Thyroid gland (tissue), 4 donors: ENCODE measurements around the gene ZNF629. TPM values are rescaled to one million over a fixed set of nuclear protein-coding genes. Genes with fewer than 3 reads are reported as not detected.

Experiments used
- DNase-seq, 2 donors: peaks; one replicate each; pipeline ENCODE4 v3.0.0-alpha.2; 2019
- H3K27ac ChIP-seq, 3 donors: fragments of 200-600 bp; sonication (generic); 1 replicate in 2 of 3; 2 replicates in 1 of 3; pipeline ENCODE4 v1.5.1; 2016 to 2019; ENCODE audit warnings: mild to moderate bottlenecking in 1 of 3, moderate library complexity in 1 of 3
- H3K27me3 ChIP-seq: fragments of 200-600 bp; sonication (generic); one replicate; pipeline ENCODE4 v1.5.1; 2019
- H3K36me3 ChIP-seq, 2 donors: fragments of 200-600 bp; sonication (generic); one replicate each; pipeline ENCODE4 v1.5.1; 2016 to 2019
- H3K4me1 ChIP-seq, 2 donors: fragments of 200-600 bp; sonication (generic); one replicate each; pipeline ENCODE4 v1.5.1; 2017 to 2019
- H3K4me3 ChIP-seq, 3 donors: fragments of 200-600 bp; sonication (generic); replicated peaks in 1 of 3; 1 replicate in 2 of 3; 2 replicates in 1 of 3; pipeline ENCODE4 v1.5.1; 2016; ENCODE audit warnings: mild to moderate bottlenecking in 1 of 3
- H3K9me3 ChIP-seq: fragments of 200-600 bp; sonication (generic); one replicate; pipeline ENCODE4 v1.5.1; 2017
- POLR2A ChIP-seq, 2 donors: fragments of 450-650 bp; IDR thresholded peaks; one replicate each; pipeline ENCODE4 v1.6.1; 2017; ENCODE audit warnings: antibody characterized with exemption in 2 of 2, mild to moderate bottlenecking in 2 of 2, moderate library complexity in 1 of 2
- WGBS, 2 donors: methylation state at CpG; one replicate each; pipeline ENCODE4 v1.1.5; 2017; 5-methylcytosine and 5-hydroxymethylcytosine counted together
- intact Hi-C: fragments of 100-400 bp; cut with DNase I; formaldehyde crosslinking; loops from one replicate; pipeline ENCODE4 v1.15.1; 2023
- total RNA-seq, 4 donors: library from RNA; depleted of rRNA; stranded (reverse); fragments of >200 nt; gene quantifications; one replicate each; pipeline ENCODE4 v1.2.3, GENCODE V29; 2016
- TF ChIP-seq, protein P1 (sequence below), 6 experiments: fragments of 200-600 bp in 3 of 6; fragments of 450-650 bp in 3 of 6; sonication (generic) in 3 of 6; IDR thresholded peaks; one replicate each; pipeline ENCODE4 v1.5.1; 2016 to 2019; ENCODE audit warnings: antibody characterized with exemption in 6 of 6, mild to moderate bottlenecking in 2 of 6, inconsistent platforms in 1 of 6, moderate library complexity in 1 of 6

The ZNF629 gene
- total RNA-seq, 4 donors from 2014 or later = 14.5 to 26.7 (median 19.0) TPM

DNA sequence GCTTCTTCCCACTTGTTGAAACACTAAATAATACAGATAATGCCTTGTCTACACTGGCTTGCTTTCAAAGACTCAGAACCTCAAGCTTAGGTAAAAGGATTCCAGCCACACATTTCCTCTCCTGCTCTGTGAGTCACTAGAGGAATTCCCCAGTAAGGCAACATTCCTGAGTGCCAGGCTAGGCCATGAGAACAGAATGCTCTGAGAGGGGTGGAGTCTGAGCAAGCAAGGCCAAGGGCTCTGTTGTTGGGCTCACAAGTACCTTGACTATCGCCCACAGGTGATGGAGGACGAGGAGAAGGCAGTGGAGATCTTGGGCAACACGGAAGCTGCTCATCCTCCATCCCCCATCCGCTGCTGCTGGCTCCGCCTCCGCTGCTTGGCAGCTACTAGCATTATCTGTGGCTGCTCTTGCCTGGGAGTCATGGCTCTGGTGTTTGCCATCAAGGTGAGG is 45.5 kb downstream of the ZNF629 start:
- intact Hi-C loops = no loop called here
- H3K36me3 ChIP-seq = peaks cover 35 to 37% of the 10 kb centered on the region in 2 donors
- peak; percentile 89 to 90 for DNase-seq
- no peak overlapping the region for H3K4me3 ChIP-seq
- H3K4me1 ChIP-seq = peaks cover 25 to 34% of the 10 kb centered on the region in 2 donors
- no peaks in the 10 kb centered on the region for H3K9me3 ChIP-seq
- TF ChIP-seq POLR2A (IDR thresholded peaks at IDR 0.05) = peak in 1 of 2 donors; percentile 71
- TF ChIP-seq, protein P1, sequence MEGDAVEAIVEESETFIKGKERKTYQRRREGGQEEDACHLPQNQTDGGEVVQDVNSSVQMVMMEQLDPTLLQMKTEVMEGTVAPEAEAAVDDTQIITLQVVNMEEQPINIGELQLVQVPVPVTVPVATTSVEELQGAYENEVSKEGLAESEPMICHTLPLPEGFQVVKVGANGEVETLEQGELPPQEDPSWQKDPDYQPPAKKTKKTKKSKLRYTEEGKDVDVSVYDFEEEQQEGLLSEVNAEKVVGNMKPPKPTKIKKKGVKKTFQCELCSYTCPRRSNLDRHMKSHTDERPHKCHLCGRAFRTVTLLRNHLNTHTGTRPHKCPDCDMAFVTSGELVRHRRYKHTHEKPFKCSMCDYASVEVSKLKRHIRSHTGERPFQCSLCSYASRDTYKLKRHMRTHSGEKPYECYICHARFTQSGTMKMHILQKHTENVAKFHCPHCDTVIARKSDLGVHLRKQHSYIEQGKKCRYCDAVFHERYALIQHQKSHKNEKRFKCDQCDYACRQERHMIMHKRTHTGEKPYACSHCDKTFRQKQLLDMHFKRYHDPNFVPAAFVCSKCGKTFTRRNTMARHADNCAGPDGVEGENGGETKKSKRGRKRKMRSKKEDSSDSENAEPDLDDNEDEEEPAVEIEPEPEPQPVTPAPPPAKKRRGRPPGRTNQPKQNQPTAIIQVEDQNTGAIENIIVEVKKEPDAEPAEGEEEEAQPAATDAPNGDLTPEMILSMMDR (IDR thresholded peaks at IDR 0.05) = peak in 1 of 6 experiments; percentile 8
- H3K27ac ChIP-seq = peak overlapping the region; percentile 93 to 95 (median 94)
- WGBS, 2 donors = 60 to 71% methylated on average over 5 to 6 of the region's 6 CpGs
- no peaks in the 10 kb centered on the region for H3K27me3 ChIP-seq

DNA sequence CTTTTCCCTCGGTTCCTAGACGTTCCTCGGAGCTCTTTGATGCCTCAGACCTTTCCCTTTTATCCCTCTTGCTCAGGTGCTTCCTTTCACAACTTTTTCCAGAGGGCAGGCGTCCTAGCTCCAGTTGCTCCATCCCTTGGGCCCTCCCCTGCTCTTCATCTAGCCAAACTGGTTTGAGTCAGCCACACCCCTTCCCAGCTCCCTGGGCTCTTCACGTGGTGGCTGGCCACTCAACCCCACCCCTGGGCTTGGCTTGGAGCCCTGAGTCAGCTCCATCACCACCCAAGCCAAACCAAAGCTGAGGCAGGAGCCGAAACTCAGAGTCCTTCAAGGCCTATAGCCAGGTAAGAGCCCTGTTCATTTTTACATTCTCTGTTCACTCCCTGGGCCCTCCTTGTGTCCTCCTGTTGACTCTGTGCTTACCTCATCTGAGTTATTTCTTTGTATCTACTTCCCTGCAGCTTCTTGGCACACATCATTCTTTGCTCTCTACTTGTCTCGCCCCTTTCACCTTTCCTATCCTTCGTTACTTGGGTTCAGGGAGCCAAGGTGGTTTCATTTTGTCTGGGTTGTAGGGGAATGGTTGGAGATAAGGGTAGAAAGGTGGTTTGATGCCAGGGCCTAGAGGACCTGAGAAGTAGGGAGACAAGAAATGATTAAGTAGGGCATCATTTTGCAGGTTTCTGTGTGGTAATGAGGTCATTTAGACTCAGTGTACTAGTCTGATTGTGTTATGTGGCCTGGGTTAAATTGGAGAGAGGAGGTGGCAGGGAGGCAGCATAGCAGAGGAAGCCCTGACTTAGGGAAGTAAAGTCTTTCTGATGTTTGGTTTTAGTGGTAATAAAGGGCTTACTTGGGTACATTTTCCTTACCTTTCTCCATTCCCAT is 46.4 kb downstream of the ZNF629 start:
- Histone ChIP-seq H3K27me3 (no peaks in the 10 kb centered on the region), H3K9me3 (no peaks in the 10 kb centered on the region), H3K27ac (peak overlapping the region; percentile 93 to 95 (median 94)), H3K36me3 (peaks cover 44 to 46% of the 10 kb centered on the region in 2 donors), H3K4me1 (peaks cover 25 to 34% of the 10 kb centered on the region in 2 donors), H3K4me3 (no peak overlapping the region)
- peak; percentile 99 for DNase-seq
- WGBS, 2 donors = 17 to 21% methylated on average over 8 of the region's 8 CpGs
- intact Hi-C loops = no loop called here
- TF ChIP-seq, protein P1 (IDR thresholded peaks at IDR 0.05) = no peak
- TF ChIP-seq POLR2A (IDR thresholded peaks at IDR 0.05) = peak in 1 of 2 donors; percentile 70

DNA sequence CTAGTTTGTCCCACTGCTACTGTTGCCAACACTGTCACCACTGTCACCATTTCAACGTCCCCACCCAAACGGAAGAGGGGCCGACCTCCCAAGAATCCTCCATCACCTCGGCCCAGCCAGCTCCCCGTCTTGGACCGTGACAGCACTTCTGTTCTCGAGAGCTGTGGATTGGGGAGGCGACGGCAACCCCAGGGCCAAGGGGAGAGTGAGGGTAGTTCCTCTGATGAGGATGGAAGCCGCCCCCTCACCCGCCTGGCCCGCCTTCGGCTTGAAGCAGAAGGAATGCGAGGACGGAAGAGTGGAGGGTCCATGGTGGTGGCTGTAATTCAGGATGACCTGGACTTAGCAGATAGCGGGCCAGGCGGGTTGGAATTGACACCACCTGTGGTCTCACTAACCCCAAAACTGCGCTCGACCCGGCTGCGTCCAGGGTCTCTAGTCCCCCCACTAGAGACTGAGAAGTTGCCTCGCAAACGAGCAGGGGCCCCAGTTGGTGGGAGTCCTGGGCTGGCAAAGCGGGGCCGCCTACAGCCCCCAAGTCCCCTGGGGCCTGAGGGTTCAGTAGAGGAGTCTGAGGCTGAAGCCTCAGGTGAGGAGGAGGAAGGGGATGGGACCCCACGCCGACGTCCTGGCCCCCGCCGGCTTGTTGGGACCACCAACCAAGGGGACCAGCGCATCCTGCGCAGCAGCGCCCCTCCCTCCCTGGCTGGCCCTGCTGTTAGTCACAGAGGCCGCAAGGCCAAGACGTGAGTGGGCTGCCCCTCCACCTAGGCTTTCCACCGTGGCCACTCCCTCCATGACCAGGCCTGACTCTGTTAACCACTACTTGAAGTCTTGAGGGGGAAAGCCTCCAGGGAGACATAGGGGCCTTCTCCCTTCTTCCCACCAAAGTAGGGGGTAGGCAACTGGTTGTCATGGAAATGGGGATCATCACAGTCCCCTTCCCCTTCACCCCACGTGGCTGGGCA is 47.7 kb downstream of the ZNF629 start:
- TF ChIP-seq POLR2A (IDR thresholded peaks at IDR 0.05) = no peak
- TF ChIP-seq, protein P1 (IDR thresholded peaks at IDR 0.05) = no peak
- H3K27ac ChIP-seq = peak overlapping the region; percentile 58 to 95 (median 84)
- H3K9me3 ChIP-seq = no peaks in the 10 kb centered on the region
- WGBS, 2 donors = 82 to 91% methylated on average over 20 to 37 of the region's 37 CpGs
- H3K27me3 ChIP-seq = no peaks in the 10 kb centered on the region
- H3K4me3 ChIP-seq = no peak overlapping the region
- intact Hi-C loops = no loop called here
- peaks cover 25 to 34% of the 10 kb centered on the region in 2 donors for H3K4me1 ChIP-seq
- peaks cover 52 to 53% of the 10 kb centered on the region in 2 donors for H3K36me3 ChIP-seq
- DNase-seq = no peak

DNA sequence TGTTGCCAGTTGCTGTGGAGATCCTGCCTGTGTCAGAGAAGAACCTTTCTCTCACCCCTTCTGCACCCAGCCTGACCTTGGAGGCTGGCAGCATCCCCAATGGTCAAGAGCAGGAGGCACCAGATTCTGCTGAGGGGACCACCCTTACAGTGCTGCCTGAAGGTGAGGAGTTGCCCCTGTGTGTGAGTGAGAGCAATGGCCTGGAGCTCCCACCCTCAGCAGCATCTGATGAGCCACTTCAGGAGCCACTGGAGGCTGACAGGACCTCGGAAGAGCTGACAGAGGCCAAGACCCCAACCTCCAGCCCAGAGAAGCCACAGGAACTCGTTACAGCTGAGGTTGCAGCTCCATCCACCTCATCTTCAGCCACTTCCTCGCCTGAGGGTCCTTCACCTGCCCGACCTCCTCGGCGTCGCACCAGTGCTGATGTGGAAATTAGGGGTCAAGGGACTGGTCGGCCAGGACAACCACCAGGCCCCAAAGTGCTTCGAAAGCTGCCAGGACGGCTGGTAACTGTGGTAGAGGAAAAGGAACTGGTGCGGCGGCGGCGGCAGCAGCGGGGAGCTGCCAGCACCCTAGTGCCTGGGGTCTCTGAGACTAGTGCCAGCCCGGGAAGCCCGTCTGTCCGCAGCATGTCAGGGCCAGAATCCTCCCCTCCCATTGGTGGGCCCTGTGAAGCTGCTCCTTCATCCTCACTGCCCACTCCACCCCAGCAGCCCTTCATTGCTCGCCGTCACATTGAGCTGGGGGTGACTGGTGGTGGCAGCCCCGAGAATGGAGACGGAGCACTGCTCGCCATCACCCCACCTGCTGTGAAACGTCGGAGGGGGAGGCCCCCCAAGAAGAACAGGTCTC is 49.0 kb downstream of the ZNF629 start:
- no peak for TF ChIP-seq POLR2A (IDR thresholded peaks at IDR 0.05)
- Histone ChIP-seq H3K36me3 (peaks cover 60 to 61% of the 10 kb centered on the region in 2 donors), H3K9me3 (no peaks in the 10 kb centered on the region), H3K27ac (peak overlapping the region in 1 of 3 donors; percentile 95), H3K27me3 (no peaks in the 10 kb centered on the region), H3K4me3 (no peak overlapping the region), H3K4me1 (peaks cover 25 to 34% of the 10 kb centered on the region in 2 donors)
- intact Hi-C loops = no loop called here
- no peak for DNase-seq
- WGBS, 2 donors = 93% methylated on average over 21 to 25 of the region's 25 CpGs
